Small intestine (tissue), 7 donors: ENCODE data around the gene KCNT1. TPM values are rescaled to one million over a fixed set of nuclear protein-coding genes. Genes with fewer than 3 reads are reported as not detected.

Experiments used
- DNase-seq, 2 donors: peaks; one replicate each; pipeline versions ENCODE4 v3.0.0 to v3.0.0-alpha.2; 2013
- FAIRE-seq: peaks from 2 replicates; lab custom pipeline; 2012; peaks lifted over from hg19 to GRCh38; lab: Jason Lieb, UNC
- H3K27ac ChIP-seq, 3 donors: one replicate each; pipeline ENCODE4 v1.5.1; 2013; ENCODE audit warnings: low read length in 2 of 3, mild to moderate bottlenecking in 2 of 3, control low read depth in 1 of 3, inconsistent platforms in 1 of 3, low read depth in 1 of 3, moderate library complexity in 1 of 3
- H3K27me3 ChIP-seq, 3 donors: one replicate each; pipeline ENCODE4 v1.6.1; 2013; ENCODE audit warnings: low read length in 3 of 3, inconsistent platforms in 1 of 3; ENCODE audit not compliant: control insufficient read depth in 3 of 3, insufficient read depth in 3 of 3
- H3K36me3 ChIP-seq, 3 donors: one replicate each; pipeline ENCODE4 v1.6.1; 2013; ENCODE audit warnings: low read length in 3 of 3, inconsistent platforms in 1 of 3, low read depth in 1 of 3, mild to moderate bottlenecking in 1 of 3, moderate library complexity in 1 of 3; ENCODE audit not compliant: control insufficient read depth in 3 of 3, insufficient read depth in 2 of 3
- H3K4me1 ChIP-seq, 3 donors: one replicate each; pipeline ENCODE4 v1.6.1; 2013; ENCODE audit warnings: low read length in 2 of 3, inconsistent platforms in 1 of 3, low read depth in 1 of 3, mild to moderate bottlenecking in 1 of 3, moderate library complexity in 1 of 3; ENCODE audit not compliant: control insufficient read depth in 3 of 3, insufficient read depth in 2 of 3
- H3K4me3 ChIP-seq, 3 donors: one replicate each; pipeline ENCODE4 v1.5.1; 2013; ENCODE audit warnings: low read length in 3 of 3, control low read depth in 1 of 3, inconsistent platforms in 1 of 3, low read depth in 1 of 3, mild to moderate bottlenecking in 1 of 3, moderate library complexity in 1 of 3
- H3K9me3 ChIP-seq, 2 donors: one replicate each; pipeline ENCODE4 v1.6.1; 2013; ENCODE audit warnings: low read depth in 1 of 2, low read length in 1 of 2; ENCODE audit not compliant: control insufficient read depth in 2 of 2, insufficient read depth in 1 of 2
- WGBS, 3 donors: extraction: QIAGEN DNeasy Blood & Tissue Kit; methylation state at CpG; one replicate each; pipeline ENCODE4 v1.1.7; 2013; 5-methylcytosine and 5-hydroxymethylcytosine counted together
- polyA plus RNA-seq, 4 donors: library from polyadenylated mRNA; stranded (reverse) in 3 of 4; unstranded in 1 of 4; fragments of 200-250 nt in 3 of 4; fragments of 120-200 nt in 1 of 4; gene quantifications; one replicate each; pipeline versions ENCODE4 v1.2.1 to v1.2.3, GENCODE V29; 2013
- donor health status: healthy with polysubstance abuse.
- donor health status: control.
- donor health status: control.
- donor health status: Bipolar disorder and iron deficiency.
- donor health status: healthy.

KCNT1 gene
- polyA plus RNA-seq, 4 donors: 0.22 to 0.25 TPM; not detected in 2

- DNase-seq: no peak
- no peaks in the 10 kb centered on the region for H3K36me3 ChIP-seq
- H3K27me3 ChIP-seq: no peaks in the 10 kb centered on the region
- H3K4me1 ChIP-seq: no peaks in the 10 kb centered on the region
- no peak for FAIRE-seq
- no peak overlapping the region for H3K27ac ChIP-seq
- no peak overlapping the region for H3K4me3 ChIP-seq
- H3K9me3 ChIP-seq: peaks cover 0 to 22% of the 10 kb centered on the region in 2 donors
- 62 to 80% (median 74%) methylated on average over 16 to 19 of the region's 19 CpGs for WGBS, 3 donors
Observed at GRCh38 chr9:135770203-135770535, 68.2 kb downstream of the KCNT1 start.

GRCh38 chr9:135770771-135771170 is 68.8 kb downstream of the KCNT1 start:
- no peaks in the 10 kb centered on the region for H3K4me1 ChIP-seq
- DNase-seq (no peak), FAIRE-seq (no peak)
- H3K36me3 ChIP-seq: no peaks in the 10 kb centered on the region
- H3K9me3 ChIP-seq: peaks cover 0 to 17% of the 10 kb centered on the region in 2 donors
- 77 to 91% (median 83%) methylated on average over 26 of the region's 26 CpGs for WGBS, 3 donors
- no peaks in the 10 kb centered on the region for H3K27me3 ChIP-seq
- no peak overlapping the region for H3K27ac ChIP-seq
- no peak overlapping the region for H3K4me3 ChIP-seq

DNA sequence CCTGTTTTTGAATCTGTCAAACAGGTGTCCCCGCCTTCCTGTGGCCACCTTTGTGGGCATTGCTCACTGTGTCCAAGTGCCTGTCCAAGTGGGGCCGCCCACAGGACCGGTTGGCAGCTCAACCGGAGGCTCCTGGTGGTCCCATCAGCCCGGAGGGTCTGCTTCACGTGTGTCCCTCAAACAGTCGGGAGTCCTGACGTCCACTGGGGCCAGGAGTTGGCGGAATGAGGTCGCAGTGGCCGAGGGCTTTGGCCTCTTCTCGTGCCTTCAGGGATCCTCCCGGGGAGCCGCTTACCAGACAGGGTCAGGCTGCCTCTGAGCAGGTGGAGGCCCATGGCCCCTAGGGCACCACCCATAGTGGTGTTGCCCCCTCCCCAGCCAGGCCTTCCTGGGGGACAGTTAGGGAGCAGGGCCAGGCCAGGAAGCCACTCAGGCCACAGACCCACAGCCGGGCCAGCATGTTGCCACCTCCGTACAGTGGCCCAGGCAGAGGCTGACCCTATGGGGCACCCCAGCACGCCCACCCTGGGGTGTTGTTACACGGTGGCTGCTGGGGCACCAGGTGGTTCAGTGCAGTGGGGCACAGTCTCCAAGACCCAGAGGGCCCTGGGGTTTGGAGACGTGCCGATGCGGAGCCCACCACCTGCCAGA is 69.5 kb downstream of the KCNT1 start:
- FAIRE-seq (no peak), DNase-seq (no peak)
- Histone ChIP-seq H3K27me3 (no peaks in the 10 kb centered on the region), H3K9me3 (peaks cover 0 to 9% of the 10 kb centered on the region in 2 donors), H3K27ac (no peak overlapping the region), H3K36me3 (no peaks in the 10 kb centered on the region), H3K4me1 (no peaks in the 10 kb centered on the region), H3K4me3 (no peak overlapping the region)
- WGBS, 3 donors: 78 to 85% (median 82%) methylated on average over 19 to 21 of the region's 21 CpGs

GRCh38 chr9:135772056-135772646 is 70.2 kb downstream of the KCNT1 start:
- H3K27me3 ChIP-seq: no peaks in the 10 kb centered on the region
- H3K36me3 ChIP-seq: no peaks in the 10 kb centered on the region
- no peaks in the 10 kb centered on the region for H3K4me1 ChIP-seq
- H3K27ac ChIP-seq: no peak overlapping the region
- peaks cover 0 to 3% of the 10 kb centered on the region in 2 donors for H3K9me3 ChIP-seq
- H3K4me3 ChIP-seq: no peak overlapping the region
- no peak for FAIRE-seq
- no peak for DNase-seq
- 78 to 86% (median 85%) methylated on average over 13 of the region's 13 CpGs for WGBS, 3 donors

DNA sequence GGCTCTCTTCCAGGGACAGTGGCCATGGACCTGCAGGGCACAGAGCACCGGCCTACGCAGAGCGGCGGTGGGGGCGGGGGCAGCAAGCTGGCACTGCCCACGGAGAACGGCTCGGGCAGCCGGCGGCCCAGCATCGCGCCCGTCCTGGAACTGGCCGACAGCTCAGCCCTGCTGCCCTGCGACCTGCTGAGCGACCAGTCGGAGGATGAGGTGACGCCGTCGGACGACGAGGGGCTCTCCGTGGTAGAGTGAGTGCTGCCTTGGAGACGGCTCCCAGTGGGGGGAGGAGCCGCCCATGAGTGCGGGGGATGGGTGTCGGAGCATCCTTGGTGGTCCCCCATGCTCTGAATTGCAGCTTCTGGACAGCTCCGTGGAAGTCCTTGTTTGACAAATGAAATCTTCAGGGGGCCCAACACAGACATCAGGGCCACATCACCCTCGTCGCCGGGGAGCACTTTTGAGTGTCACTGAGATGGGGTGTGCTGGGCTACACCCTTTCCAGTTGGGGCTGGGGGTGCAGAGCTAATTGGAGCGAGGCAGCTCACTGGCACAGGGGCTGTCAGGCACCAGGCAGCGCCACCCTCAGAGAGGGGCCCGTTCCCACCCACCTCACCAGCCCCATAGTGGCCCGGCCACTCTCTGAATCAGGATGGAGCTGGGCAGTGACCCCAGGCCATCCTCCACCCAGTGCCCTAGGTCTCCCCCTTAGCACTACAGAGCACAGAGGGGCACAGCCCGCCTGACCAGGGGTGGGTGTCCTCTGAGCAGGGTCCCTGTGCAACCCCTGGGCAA is 70.9 kb downstream of the KCNT1 start:
- Histone ChIP-seq H3K36me3 (no peaks in the 10 kb centered on the region), H3K4me1 (no peaks in the 10 kb centered on the region), H3K9me3 (no peaks in the 10 kb centered on the region), H3K27me3 (no peaks in the 10 kb centered on the region), H3K27ac (no peak overlapping the region), H3K4me3 (no peak overlapping the region)
- no peak for FAIRE-seq
- no peak for DNase-seq
- 71 to 78% (median 71%) methylated on average over 36 of the region's 36 CpGs for whole genome bisulfite sequencing, 3 donors

GRCh38 chr9:135773530-135774238 is 71.7 kb downstream of the KCNT1 start:
- Histone ChIP-seq H3K27ac (no peak overlapping the region), H3K36me3 (no peaks in the 10 kb centered on the region), H3K27me3 (no peaks in the 10 kb centered on the region), H3K9me3 (no peaks in the 10 kb centered on the region), H3K4me3 (no peak overlapping the region), H3K4me1 (no peaks in the 10 kb centered on the region)
- WGBS, 3 donors: 54 to 68% (median 55%) methylated on average over 11 of the region's 11 CpGs
- no peak for FAIRE-seq
- DNase-seq: peak in 1 of 2 donors; percentile 11

GRCh38 chr9:135774239-135774747 is 72.3 kb downstream of the KCNT1 start:
- Histone ChIP-seq H3K36me3 (no peaks in the 10 kb centered on the region), H3K27me3 (no peaks in the 10 kb centered on the region), H3K9me3 (no peaks in the 10 kb centered on the region), H3K27ac (no peak overlapping the region), H3K4me1 (no peaks in the 10 kb centered on the region), H3K4me3 (no peak overlapping the region)
- no peak for DNase-seq
- WGBS, 3 donors: 86 to 88% (median 88%) methylated on average over 15 of the region's 15 CpGs
- no peak for FAIRE-seq
